Amniotic stem cell (primary cell): ENCODE data around the gene ARSJ.
"Not testable (repeated sequence)": the region's sequence is repeated elsewhere in the genome, so short reads cannot be mapped to it uniquely, and the experiment has no call there.

Experiments used
- DNase-seq: peaks from one replicate; lab custom pipeline; 2025; lab: John Stamatoyannopoulos, UW

The ARSJ gene

DNA sequence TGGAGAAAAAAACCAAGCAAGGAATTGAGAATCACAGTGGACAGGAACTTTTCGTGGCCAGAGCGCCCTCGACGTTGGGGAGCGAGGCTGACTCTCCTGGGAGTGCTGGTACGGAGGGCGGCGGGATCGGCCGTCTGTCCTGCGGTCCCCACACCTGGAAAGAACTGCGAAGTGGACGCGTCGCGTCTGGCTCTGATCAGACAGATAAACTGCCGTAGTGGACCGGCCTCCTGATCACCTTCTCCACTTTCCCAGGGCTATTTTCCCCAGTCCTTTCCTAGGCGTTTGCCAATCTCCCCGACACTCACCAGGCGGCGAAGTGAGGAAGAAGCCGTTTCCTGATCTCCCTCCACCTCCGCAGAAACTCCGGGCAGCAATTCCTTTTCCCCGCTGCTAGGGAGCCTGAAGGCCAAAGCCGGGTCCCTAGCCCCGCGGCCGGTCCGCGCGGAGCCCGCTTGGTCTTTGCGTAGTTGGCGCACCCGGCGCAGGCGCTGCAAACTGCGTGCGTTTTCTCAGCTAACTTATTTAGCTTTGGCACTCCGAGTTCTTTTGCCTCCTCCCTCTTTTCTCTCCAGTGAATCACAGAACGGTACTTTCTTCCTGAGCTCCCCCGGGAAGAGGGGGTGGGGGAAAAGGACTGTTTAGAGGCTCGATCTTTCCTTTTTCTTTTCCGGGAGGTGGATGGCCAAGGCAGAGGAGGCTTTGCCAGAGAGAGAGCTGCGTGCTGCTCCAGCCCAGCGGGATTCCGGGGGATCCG, at the start of gene ARSJ:
ARSJ (minus strand) TSS at position 500 of the 757 bp plus-strand sequence. CDS start 813 bp downstream, outside the sequence.
- peak; percentile 60 for DNase-seq

DNA sequence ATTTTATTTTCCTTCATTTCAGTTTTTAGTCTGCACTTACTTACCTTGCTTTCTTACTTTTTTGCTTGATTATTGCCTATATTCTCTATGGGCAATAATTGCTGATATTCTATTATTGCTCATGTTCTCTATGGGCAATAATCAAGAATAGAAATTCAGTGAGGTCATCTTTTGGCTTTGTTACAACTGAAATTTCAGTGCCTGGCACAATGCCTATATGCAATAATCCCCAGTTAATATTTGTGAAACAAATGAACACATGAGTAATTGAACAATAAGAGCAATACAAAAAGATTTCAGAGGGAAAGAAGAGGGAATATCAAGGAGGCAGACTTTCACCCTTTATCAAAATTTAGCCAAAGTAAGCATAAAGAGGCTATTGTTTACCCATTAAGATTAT, 48.6 kb upstream of the ARSJ start:
- no peak for DNase-seq

GRCh38 chr4:114027596-114027995, 48.1 kb upstream of the ARSJ start:
- no peak for DNase-seq

DNA sequence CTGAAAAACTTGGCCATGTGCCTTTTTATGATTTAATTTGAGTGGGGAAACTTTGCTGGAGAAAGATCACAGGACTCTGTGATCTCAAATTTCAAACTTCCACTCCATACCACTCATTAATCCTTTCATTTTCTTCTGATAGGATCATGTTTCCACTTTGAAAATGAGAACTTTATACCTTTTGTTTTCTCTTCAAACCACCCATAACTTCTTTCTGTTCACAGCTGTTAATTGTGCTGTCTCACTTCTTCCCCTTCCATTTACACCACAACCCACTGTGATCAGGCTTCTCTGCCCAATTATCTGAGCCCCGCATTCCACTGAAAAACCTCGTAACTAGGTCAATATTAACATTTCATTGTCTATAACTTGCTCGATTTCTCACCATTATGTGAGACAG, 47.0 kb upstream of the ARSJ start:
- no peak for DNase-seq

- no peak for DNase-seq
Measured at GRCh38 chr4:114025176-114025777, 45.8 kb upstream of the ARSJ start.

GRCh38 chr4:114021451-114021850, 42.0 kb upstream of the ARSJ start:
- DNase-seq = no peak

GRCh38 chr4:114019969-114020358, 40.5 kb upstream of the ARSJ start:
- no peak for DNase-seq

DNA sequence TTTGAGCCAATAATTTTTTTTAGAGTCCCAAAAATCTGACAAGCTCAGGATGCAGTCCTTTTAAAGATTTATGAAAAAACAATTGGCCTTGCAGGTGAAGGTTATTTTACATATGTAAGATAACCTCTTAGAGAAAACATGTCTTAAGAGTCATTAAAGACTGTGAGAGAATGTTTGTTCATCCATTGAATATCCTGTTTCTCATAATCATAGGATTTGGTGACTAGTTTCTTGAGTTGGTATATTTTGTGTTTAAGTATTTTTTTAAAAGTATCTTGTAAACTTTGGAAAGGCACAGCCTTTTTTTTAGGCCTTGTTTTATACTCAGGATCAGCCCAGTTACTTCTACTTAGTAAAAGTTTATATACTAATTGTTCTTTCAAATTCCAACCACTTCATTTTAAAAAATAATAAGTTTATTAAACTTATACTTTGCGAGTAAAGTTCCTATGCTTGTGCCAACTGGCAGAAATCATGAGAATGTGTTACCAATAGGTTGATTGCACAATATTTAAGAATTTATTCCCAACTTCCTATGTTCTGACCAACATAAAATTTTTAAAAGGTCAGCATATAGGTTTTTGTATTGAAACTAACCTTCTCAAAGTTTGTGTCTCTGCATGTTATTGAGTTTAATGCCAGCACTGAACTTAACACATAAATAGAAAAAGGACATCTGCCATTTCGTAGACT, 40.0 kb upstream of the ARSJ start:
- DNase-seq = no peak

GRCh38 chr4:114017120-114017917, 37.9 kb upstream of the ARSJ start:
- DNase-seq = no peak

DNA sequence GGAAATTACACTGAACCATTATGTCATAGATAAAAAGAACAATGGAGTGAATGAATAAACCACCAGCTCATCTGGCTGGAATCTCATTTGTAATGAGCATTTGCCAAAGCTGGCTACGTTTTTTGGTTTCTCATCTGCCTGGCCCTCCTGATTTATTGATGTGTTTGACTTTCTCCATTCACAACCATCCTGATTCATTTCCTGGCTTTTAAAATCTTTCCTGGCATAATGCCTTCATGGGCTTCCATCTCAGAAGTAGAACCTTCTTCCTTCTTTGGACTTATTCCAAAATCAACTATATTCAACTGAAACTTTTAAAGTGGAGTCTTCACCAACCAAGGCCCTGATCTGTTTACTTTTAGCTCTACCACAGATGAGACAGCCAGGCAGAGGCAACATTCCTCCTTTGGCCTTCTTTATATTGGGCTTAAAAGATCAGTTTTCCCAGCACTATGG, 36.0 kb upstream of the ARSJ start:
- DNase-seq = peak; percentile 71

- not testable (repeated sequence) for DNase-seq
Measured at GRCh38 chr4:114013201-114013600, 33.8 kb upstream of the ARSJ start.

- no peak for DNase-seq
Measured at GRCh38 chr4:114012749-114013148, 33.3 kb upstream of the ARSJ start.

- DNase-seq = no peak
Measured at GRCh38 chr4:114005569-114006442, 26.4 kb upstream of the ARSJ start.

- DNase-seq = not testable (repeated sequence)
Measured at GRCh38 chr4:114004483-114005226, 25.2 kb upstream of the ARSJ start.

GRCh38 chr4:113998531-113998930, 19.1 kb upstream of the ARSJ start:
- DNase-seq = no peak

DNA sequence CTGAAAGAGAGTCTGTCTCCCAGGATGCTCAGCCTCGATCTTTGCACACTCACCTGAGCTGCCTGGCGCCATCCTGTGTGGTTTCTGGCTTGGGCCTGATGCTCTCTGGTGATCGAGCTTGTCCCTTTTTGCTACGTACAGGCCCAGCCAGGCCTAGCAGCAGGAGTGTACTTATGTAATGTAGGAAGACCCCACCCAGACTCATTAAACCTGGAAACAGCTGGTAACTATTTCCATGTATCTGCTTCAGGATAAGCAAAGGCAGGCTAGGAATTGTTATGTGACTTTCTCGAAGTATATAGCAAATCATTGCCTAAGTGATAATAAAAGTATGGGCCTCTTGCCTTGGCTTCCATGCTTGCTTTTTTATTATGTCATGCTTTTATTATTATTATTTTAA, 18.6 kb upstream of the ARSJ start:
- no peak for DNase-seq

GRCh38 chr4:113997206-113997605, 17.8 kb upstream of the ARSJ start:
- no peak for DNase-seq

GRCh38 chr4:113996599-113997177, 17.2 kb upstream of the ARSJ start:
- no peak for DNase-seq

GRCh38 chr4:113993887-113994286, 14.4 kb upstream of the ARSJ start:
- DNase-seq = no peak

GRCh38 chr4:113990886-113991285, 11.4 kb upstream of the ARSJ start:
- no peak for DNase-seq
